GM23338 (cell line): ENCODE results near the gene INPP1. TPM values are rescaled to one million over a fixed set of nuclear protein-coding genes. Genes with fewer than 3 reads are reported as not detected.

Source experiments
- ATAC-seq: fragments of 200-7000 bp; cut with Tn5 transposase; 3 replicates; pipeline ENCODE4 v1.9.1; 2020
- DNase-seq: peaks from one replicate; pipeline ENCODE4 v3.0.0-alpha.2; 2015; ENCODE audit warnings: low spot score
- H2AFZ ChIP-seq: fragments of 200-600 bp; sonication (generic); 2 replicates; pipeline ENCODE4 v1.8.0; 2016; ENCODE audit warnings: antibody characterized with exemption, mild to moderate bottlenecking, moderate library complexity
- H3F3A ChIP-seq: fragments of 200-600 bp; sonication (generic); replicated peaks from 2 replicates; pipeline ENCODE4 v1.8.0; 2017; ENCODE audit warnings: antibody characterized with exemption, mixed run types, low read depth
- H3K27ac ChIP-seq: fragments of 200-600 bp; sonication (generic); 2 replicates; pipeline ENCODE4 v1.6.1; 2016; ENCODE audit warnings: low read depth
- H3K27me3 ChIP-seq: fragments of 200-600 bp; sonication (generic); 2 replicates; pipeline ENCODE4 v1.8.0; 2016; ENCODE audit warnings: mild to moderate bottlenecking, mixed run types, moderate library complexity; ENCODE audit not compliant: insufficient read depth
- H3K36me3 ChIP-seq: fragments of 200-600 bp; sonication (generic); 2 replicates; pipeline ENCODE4 v1.8.0; 2016; ENCODE audit warnings: mild to moderate bottlenecking; ENCODE audit not compliant: insufficient read depth
- H3K4me1 ChIP-seq: fragments of 200-600 bp; sonication (generic); 2 replicates; pipeline ENCODE4 v1.8.0; 2016; ENCODE audit warnings: mild to moderate bottlenecking, moderate library complexity; ENCODE audit not compliant: insufficient read depth
- H3K4me2 ChIP-seq: fragments of 200-600 bp; sonication (generic); 2 replicates; pipeline ENCODE4 v1.7.1; 2017; ENCODE audit warnings: mixed run types
- H3K4me3 ChIP-seq: fragments of 200-600 bp; sonication (generic); 2 replicates; pipeline ENCODE4 v1.6.1; 2016; ENCODE audit warnings: mixed run types
- H3K79me2 ChIP-seq: fragments of 200-600 bp; sonication (generic); replicated peaks from 2 replicates; pipeline ENCODE4 v1.8.0; 2017; ENCODE audit warnings: mild to moderate bottlenecking; ENCODE audit not compliant: insufficient read depth
- H3K9me2 ChIP-seq: fragments of 200-600 bp; sonication (generic); 2 replicates; pipeline ENCODE4 v1.8.0; 2017; ENCODE audit not compliant: insufficient read depth
- H4K20me1 ChIP-seq: fragments of 200-600 bp; sonication (generic); replicated peaks from 2 replicates; pipeline ENCODE4 v1.8.0; 2017; ENCODE audit warnings: mild to moderate bottlenecking; ENCODE audit not compliant: insufficient read depth
- H3K27ac Mint-ChIP-seq: 2 replicates; pipeline ENCODE4 v1.8.0; 2020; ENCODE audit warnings: inconsistent platforms, mild to moderate bottlenecking, moderate library complexity, mixed read lengths
- H3K27me3 Mint-ChIP-seq: 3 replicates; pipeline ENCODE4 v1.8.0; 2022; ENCODE audit warnings: low read depth, mild to moderate bottlenecking, moderate library complexity, mixed read lengths, inconsistent platforms; ENCODE audit not compliant: insufficient read depth, poor library complexity
- H3K36me3 Mint-ChIP-seq: 3 replicates; pipeline ENCODE4 v1.8.0; 2021; ENCODE audit warnings: low read depth, mild to moderate bottlenecking, inconsistent platforms, moderate library complexity, mixed read lengths
- H3K4me1 Mint-ChIP-seq: 3 replicates; pipeline ENCODE4 v1.8.0; 2020; ENCODE audit warnings: mild to moderate bottlenecking, inconsistent platforms, mixed read lengths
- H3K4me3 Mint-ChIP-seq: 3 replicates; pipeline ENCODE4 v1.8.0; 2021; ENCODE audit warnings: moderate library complexity, mild to moderate bottlenecking, inconsistent platforms, mixed read lengths
- H3K9me3 Mint-ChIP-seq: 3 replicates; pipeline ENCODE4 v1.8.0; 2020; ENCODE audit warnings: moderate library complexity, mild to moderate bottlenecking, inconsistent platforms, mixed read lengths
- CREB1 ChIP-seq: fragments of 250-450 bp; sonication (Bioruptor Pico); IDR thresholded peaks from 2 replicates; pipeline ENCODE4 v1.5.0; 2020; ENCODE audit warnings: low read depth, mild to moderate bottlenecking, moderate library complexity
- NANOG ChIP-seq: IDR thresholded peaks from 2 replicates; pipeline ENCODE4 v1.6.1; 2016; ENCODE audit warnings: antibody characterized with exemption, borderline replicate concordance
- STAT1 ChIP-seq: IDR thresholded peaks from one replicate; pipeline ENCODE4 v1.6.1; 2016; ENCODE audit warnings: antibody characterized with exemption; ENCODE audit not compliant: unreplicated experiment
- ZNF114 ChIP-seq: fragments of 250-450 bp; sonication (Bioruptor Pico); IDR thresholded peaks from 2 replicates; pipeline ENCODE4 v1.5.0; 2020; ENCODE audit warnings: mild to moderate bottlenecking, moderate library complexity
- polyA plus RNA-seq: library from polyadenylated mRNA; unstranded; fragments of >200 nt; fragmentation: Nextera tagmentation; extraction: Ambion mirVana; gene quantifications from 2 replicates; pipeline ENCODE4 v1.2.1, GENCODE V29; 2016
- total RNA-seq: library from RNA; depleted of rRNA; stranded (reverse); fragments of >200 nt; shearing (Covaris generic); gene quantifications from 2 replicates; pipeline ENCODE4 v1.2.3, GENCODE V29; 2014
- TF ChIP-seq, protein P1 (sequence below): fragments of 250-450 bp; sonication (Bioruptor Pico); IDR thresholded peaks from 2 replicates; pipeline ENCODE4 v1.5.0; 2020; ENCODE audit warnings: mild to moderate bottlenecking, moderate library complexity

INPP1 gene
- total and polyA plus RNA-seq, 2 experiments from 2014 or later, result 2.6 to 6.5 TPM

DNA sequence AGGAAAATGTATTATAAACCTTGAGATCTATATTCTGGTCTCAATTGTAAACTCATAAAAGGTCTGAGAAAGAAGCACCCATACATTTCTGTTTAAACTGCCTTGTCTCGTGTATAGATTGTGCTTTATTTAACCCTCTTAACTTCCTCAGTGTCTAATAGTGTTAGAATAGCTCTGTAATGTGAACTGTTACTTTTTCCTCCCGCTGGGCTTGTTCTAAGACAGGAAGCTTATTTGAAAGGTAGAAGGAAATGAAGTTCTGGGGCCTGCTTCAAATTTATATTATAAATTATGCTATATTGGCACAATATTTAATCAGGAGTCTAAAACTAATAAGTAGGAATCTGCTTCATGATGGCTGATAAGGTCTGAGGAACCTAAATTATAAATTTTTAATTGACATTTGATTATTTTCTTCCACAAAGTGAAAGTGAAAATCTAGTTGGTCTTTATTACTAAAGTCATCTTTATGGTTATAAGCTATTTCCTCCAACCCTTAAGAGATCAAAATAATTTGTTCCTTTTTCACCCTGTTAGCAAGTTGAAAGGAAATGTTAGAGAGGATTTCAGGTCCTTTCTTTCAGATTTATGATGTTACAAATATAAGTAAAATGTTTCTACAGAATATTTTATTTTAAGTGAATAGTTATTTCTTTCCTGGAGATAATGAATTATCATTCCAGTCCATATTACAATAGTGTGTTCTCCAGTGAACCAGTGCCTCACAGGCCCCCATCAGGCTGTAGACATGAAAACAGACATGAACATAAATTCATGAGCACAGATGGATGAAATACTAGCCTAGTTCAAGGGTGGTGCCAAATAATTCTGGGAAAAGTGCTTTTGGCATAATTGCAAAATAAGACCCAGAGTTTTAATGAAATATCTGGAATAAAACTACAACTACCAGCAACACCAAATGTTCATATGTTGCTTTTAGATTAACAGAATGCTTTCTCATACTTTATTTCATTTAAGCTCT, 72.7 kb downstream of the INPP1 start:
- H3K4me1 Mint-ChIP-seq, result peaks cover 18% of the 10 kb centered on the region

More for the DNA sequence above, 72.7 kb downstream of the INPP1 start:
- no peaks in the 10 kb centered on the region for H3K27me3 ChIP-seq
- DNase-seq, result no peak
- Mint-ChIP-seq H3K27ac (no peak overlapping the region), H3K9me3 (no peaks in the 10 kb centered on the region), H3K36me3 (no peaks in the 10 kb centered on the region), H3K4me3 (no peak overlapping the region), H3K27me3 (no peaks in the 10 kb centered on the region)
- H3K36me3 ChIP-seq, result no peaks in the 10 kb centered on the region
- TF ChIP-seq NANOG (no peak), ZNF114 (CRISPR knock-in tag) (no peak), STAT1 (no peak), CREB1 (no peak)
- TF ChIP-seq, protein P1, sequence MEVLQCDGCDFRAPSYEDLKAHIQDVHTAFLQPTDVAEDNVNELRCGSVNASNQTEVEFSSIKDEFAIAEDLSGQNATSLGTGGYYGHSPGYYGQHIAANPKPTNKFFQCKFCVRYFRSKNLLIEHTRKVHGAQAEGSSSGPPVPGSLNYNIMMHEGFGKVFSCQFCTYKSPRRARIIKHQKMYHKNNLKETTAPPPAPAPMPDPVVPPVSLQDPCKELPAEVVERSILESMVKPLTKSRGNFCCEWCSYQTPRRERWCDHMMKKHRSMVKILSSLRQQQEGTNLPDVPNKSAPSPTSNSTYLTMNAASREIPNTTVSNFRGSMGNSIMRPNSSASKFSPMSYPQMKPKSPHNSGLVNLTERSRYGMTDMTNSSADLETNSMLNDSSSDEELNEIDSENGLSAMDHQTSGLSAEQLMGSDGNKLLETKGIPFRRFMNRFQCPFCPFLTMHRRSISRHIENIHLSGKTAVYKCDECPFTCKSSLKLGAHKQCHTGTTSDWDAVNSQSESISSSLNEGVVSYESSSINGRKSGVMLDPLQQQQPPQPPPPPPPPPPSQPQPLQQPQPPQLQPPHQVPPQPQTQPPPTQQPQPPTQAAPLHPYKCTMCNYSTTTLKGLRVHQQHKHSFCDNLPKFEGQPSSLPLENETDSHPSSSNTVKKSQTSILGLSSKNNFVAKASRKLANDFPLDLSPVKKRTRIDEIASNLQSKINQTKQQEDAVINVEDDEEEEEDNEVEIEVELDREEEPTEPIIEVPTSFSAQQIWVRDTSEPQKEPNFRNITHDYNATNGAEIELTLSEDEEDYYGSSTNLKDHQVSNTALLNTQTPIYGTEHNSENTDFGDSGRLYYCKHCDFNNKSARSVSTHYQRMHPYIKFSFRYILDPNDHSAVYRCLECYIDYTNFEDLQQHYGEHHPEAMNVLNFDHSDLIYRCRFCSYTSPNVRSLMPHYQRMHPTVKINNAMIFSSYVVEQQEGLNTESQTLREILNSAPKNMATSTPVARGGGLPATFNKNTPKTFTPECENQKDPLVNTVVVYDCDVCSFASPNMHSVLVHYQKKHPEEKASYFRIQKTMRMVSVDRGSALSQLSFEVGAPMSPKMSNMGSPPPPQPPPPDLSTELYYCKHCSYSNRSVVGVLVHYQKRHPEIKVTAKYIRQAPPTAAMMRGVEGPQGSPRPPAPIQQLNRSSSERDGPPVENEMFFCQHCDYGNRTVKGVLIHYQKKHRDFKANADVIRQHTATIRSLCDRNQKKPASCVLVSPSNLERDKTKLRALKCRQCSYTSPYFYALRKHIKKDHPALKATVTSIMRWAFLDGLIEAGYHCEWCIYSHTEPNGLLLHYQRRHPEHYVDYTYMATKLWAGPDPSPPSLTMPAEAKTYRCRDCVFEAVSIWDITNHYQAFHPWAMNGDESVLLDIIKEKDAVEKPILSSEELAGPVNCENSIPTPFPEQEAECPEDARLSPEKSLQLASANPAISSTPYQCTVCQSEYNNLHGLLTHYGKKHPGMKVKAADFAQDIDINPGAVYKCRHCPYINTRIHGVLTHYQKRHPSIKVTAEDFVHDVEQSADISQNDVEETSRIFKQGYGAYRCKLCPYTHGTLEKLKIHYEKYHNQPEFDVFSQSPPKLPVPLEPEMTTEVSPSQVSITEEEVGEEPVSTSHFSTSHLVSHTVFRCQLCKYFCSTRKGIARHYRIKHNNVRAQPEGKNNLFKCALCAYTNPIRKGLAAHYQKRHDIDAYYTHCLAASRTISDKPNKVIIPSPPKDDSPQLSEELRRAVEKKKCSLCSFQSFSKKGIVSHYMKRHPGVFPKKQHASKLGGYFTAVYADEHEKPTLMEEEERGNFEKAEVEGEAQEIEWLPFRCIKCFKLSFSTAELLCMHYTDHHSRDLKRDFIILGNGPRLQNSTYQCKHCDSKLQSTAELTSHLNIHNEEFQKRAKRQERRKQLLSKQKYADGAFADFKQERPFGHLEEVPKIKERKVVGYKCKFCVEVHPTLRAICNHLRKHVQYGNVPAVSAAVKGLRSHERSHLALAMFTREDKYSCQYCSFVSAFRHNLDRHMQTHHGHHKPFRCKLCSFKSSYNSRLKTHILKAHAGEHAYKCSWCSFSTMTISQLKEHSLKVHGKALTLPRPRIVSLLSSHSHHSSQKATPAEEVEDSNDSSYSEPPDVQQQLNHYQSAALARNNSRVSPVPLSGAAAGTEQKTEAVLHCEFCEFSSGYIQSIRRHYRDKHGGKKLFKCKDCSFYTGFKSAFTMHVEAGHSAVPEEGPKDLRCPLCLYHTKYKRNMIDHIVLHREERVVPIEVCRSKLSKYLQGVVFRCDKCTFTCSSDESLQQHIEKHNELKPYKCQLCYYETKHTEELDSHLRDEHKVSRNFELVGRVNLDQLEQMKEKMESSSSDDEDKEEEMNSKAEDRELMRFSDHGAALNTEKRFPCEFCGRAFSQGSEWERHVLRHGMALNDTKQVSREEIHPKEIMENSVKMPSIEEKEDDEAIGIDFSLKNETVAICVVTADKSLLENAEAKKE (CRISPR knock-in tag), result no peak
- peaks cover 15% of the 10 kb centered on the region for H3K4me1 ChIP-seq
- H3K79me2 ChIP-seq, result no peaks in the 10 kb centered on the region
- no peak for ATAC-seq
- no peaks in the 10 kb centered on the region for H4K20me1 ChIP-seq
- H3K4me3 ChIP-seq, result no peak overlapping the region
- H3K4me2 ChIP-seq, result no peak overlapping the region
- H3K27ac ChIP-seq, result no peak overlapping the region
- no peak overlapping the region for H2AFZ ChIP-seq
- no peaks in the 10 kb centered on the region for H3K9me2 ChIP-seq
- no peaks in the 10 kb centered on the region for H3F3A ChIP-seq
